Upper lobe of left lung (tissue), 6 donors: ENCODE data around the gene TEF. TPM values are rescaled to one million over a fixed set of nuclear protein-coding genes. Genes with fewer than 3 reads are reported as not detected.
A peak's percentile ranks its signal among the peaks of the same experiment; 100 is the strongest.

Experiments
- ATAC-seq, 2 donors: fragments of 200-7000 bp; cut with Tn5 transposase; one replicate each; pipeline ENCODE4 v1.9.1; 2022; ENCODE audit warnings: mild to moderate bottlenecking in 2 of 2, moderate library complexity in 2 of 2; ENCODE audit not compliant: low FRiP score in 2 of 2
- DNase-seq, 2 donors: peaks; one replicate each; pipeline ENCODE4 v3.0.0-alpha.2; 2019 to 2020
- H3K27ac ChIP-seq, 4 donors: fragments of 200-600 bp; sonication (generic); one replicate each; pipeline ENCODE4 v1.5.1; 2016 to 2019
- H3K27me3 ChIP-seq, 4 donors: fragments of 200-600 bp; sonication (generic); one replicate each; pipeline ENCODE4 v1.5.1; 2017 to 2019
- H3K36me3 ChIP-seq, 4 donors: fragments of 200-600 bp; sonication (generic); one replicate each; pipeline ENCODE4 v1.5.1; 2016 to 2019
- H3K4me1 ChIP-seq, 4 donors: fragments of 200-600 bp; sonication (generic); one replicate each; pipeline ENCODE4 v1.5.1; 2018 to 2019
- H3K4me3 ChIP-seq, 4 donors: fragments of 200-600 bp; sonication (generic); one replicate each; pipeline ENCODE4 v1.5.1; 2017 to 2019; ENCODE audit warnings: mild to moderate bottlenecking in 2 of 4, moderate library complexity in 1 of 4
- H3K9me3 ChIP-seq, 4 donors: fragments of 200-600 bp; sonication (generic); one replicate each; pipeline ENCODE4 v1.5.1; 2018 to 2019
- CTCF ChIP-seq, 6 experiments: fragments of 450-650 bp in 4 of 6; fragments of 200-600 bp in 2 of 6; sonication (generic) in 2 of 6; IDR thresholded peaks; one replicate each; pipeline ENCODE4 v1.5.1; 2016 to 2019; ENCODE audit warnings: antibody characterized with exemption in 6 of 6
- EP300 ChIP-seq, 4 donors: sonication (generic); formaldehyde crosslinking; IDR thresholded peaks; one replicate each; pipeline ENCODE4 v1.5.1; 2017; ENCODE audit warnings: antibody characterized with exemption in 4 of 4, control low read depth in 2 of 4
- POLR2A ChIP-seq, 4 donors: fragments of 450-650 bp; IDR thresholded peaks; one replicate each; pipeline ENCODE4 v1.5.1; 2016 to 2017; ENCODE audit warnings: antibody characterized with exemption in 4 of 4, mild to moderate bottlenecking in 2 of 4
- POLR2AphosphoS5 ChIP-seq, 2 donors: sonication (generic); formaldehyde crosslinking; IDR thresholded peaks; one replicate each; pipeline ENCODE4 v1.5.1; 2017; ENCODE audit warnings: antibody characterized with exemption in 2 of 2
- WGBS, 2 donors: methylation state at CpG; one replicate each; pipeline ENCODE4 v1.1.5; 2017 to 2018; 5-methylcytosine and 5-hydroxymethylcytosine counted together
- total RNA-seq, 6 donors: library from RNA; depleted of rRNA in 4 of 6; stranded (reverse); fragments of >200 nt in 4 of 6; gene quantifications; one replicate each; pipeline versions ENCODE4 v1.1.0 to v1.2.1, GENCODE V29; 2016 to 2021
- donor health status: DM: no; HTN: no; CAD: no; lungs with moderate emphysema.
- donor health status: DM: no; HTN: yes; CAD: no; lungs with severe emphysema.

TEF gene
- total RNA-seq, 6 donors from 2014 or later: 12.6 to 41.8 (median 19.4) TPM

- WGBS, 2 donors: 96 to 100% methylated on average over 2 to 25 of the region's 25 CpGs
- Histone ChIP-seq H3K4me3 (no peak overlapping the region), H3K36me3 (peaks cover 25 to 80% (median 66%) of the 10 kb centered on the region in 4 donors), H3K27me3 (no peaks in the 10 kb centered on the region), H3K9me3 (no peaks in the 10 kb centered on the region), H3K4me1 (no peaks in the 10 kb centered on the region), H3K27ac (no peak overlapping the region)
- ATAC-seq: no peak
- no peak for TF ChIP-seq POLR2A (IDR thresholded peaks at IDR 0.05)
- TF ChIP-seq CTCF (IDR thresholded peaks at IDR 0.05): no peak
- TF ChIP-seq POLR2AphosphoS5 (IDR thresholded peaks at IDR 0.05): no peak
- no peak for TF ChIP-seq EP300 (IDR thresholded peaks at IDR 0.05)
- peak in 1 of 2 donors; percentile 74 for DNase-seq
These were observed 25.2 kb upstream of the TEF start for GRCh38 chr22:41356430-41357028.

GRCh38 chr22:41357191-41357590 is 24.6 kb upstream of the TEF start:
- H3K27ac ChIP-seq: no peak overlapping the region
- no peaks in the 10 kb centered on the region for H3K9me3 ChIP-seq
- DNase-seq (peak in 1 of 2 donors; percentile 70), ATAC-seq (no peak)
- H3K36me3 ChIP-seq: peaks cover 19 to 73% (median 61%) of the 10 kb centered on the region in 4 donors
- no peaks in the 10 kb centered on the region for H3K4me1 ChIP-seq
- H3K27me3 ChIP-seq: no peaks in the 10 kb centered on the region
- 90 to 94% methylated on average over 13 of the region's 16 CpGs for WGBS, 2 donors
- TF ChIP-seq CTCF (IDR thresholded peaks at IDR 0.05) (no peak), EP300 (IDR thresholded peaks at IDR 0.05) (no peak), POLR2AphosphoS5 (IDR thresholded peaks at IDR 0.05) (no peak), POLR2A (IDR thresholded peaks at IDR 0.05) (no peak)
- H3K4me3 ChIP-seq: no peak overlapping the region

- H3K9me3 ChIP-seq: no peaks in the 10 kb centered on the region
- H3K27ac ChIP-seq: peak overlapping the region in 1 of 4 donors; percentile 34
- H3K4me3 ChIP-seq: no peak overlapping the region
- 88 to 91% methylated on average over 17 of the region's 17 CpGs for WGBS, 2 donors
- peak in 1 of 2 donors; percentile 62 for DNase-seq
- no peaks in the 10 kb centered on the region for H3K4me1 ChIP-seq
- H3K27me3 ChIP-seq: no peaks in the 10 kb centered on the region
- no peak for ATAC-seq
- peaks cover 15 to 56% (median 46%) of the 10 kb centered on the region in 4 donors for H3K36me3 ChIP-seq
- no peak for TF ChIP-seq EP300 (IDR thresholded peaks at IDR 0.05)
These were observed 22.8 kb upstream of the TEF start for GRCh38 chr22:41358927-41359326.

GRCh38 chr22:41359376-41359775 is 22.4 kb upstream of the TEF start:
- TF ChIP-seq POLR2AphosphoS5 (IDR thresholded peaks at IDR 0.05) (no peak), CTCF (IDR thresholded peaks at IDR 0.05) (no peak), EP300 (IDR thresholded peaks at IDR 0.05) (no peak), POLR2A (IDR thresholded peaks at IDR 0.05) (no peak)
- Histone ChIP-seq H3K9me3 (no peaks in the 10 kb centered on the region), H3K27me3 (no peaks in the 10 kb centered on the region), H3K36me3 (peaks cover 15 to 52% (median 42%) of the 10 kb centered on the region in 4 donors), H3K4me1 (no peaks in the 10 kb centered on the region), H3K27ac (peak overlapping the region in 1 of 4 donors; percentile 34), H3K4me3 (no peak overlapping the region)
- WGBS, 2 donors: 76 to 95% methylated on average over 4 of the region's 4 CpGs
- no peak for DNase-seq
- no peak for ATAC-seq

- Histone ChIP-seq H3K36me3 (peaks cover 15 to 44% (median 35%) of the 10 kb centered on the region in 4 donors), H3K4me1 (peaks cover 0 to 2% (median 0%) of the 10 kb centered on the region in 4 donors), H3K27me3 (no peaks in the 10 kb centered on the region), H3K4me3 (no peak overlapping the region), H3K9me3 (no peaks in the 10 kb centered on the region), H3K27ac (no peak overlapping the region)
- DNase-seq (peak in 1 of 2 donors; percentile 63), ATAC-seq (no peak)
- WGBS, 2 donors: 79 to 80% methylated on average over 9 to 11 of the region's 11 CpGs
- TF ChIP-seq POLR2AphosphoS5 (IDR thresholded peaks at IDR 0.05) (no peak), EP300 (IDR thresholded peaks at IDR 0.05) (no peak), CTCF (IDR thresholded peaks at IDR 0.05) (no peak), POLR2A (IDR thresholded peaks at IDR 0.05) (no peak)
These were observed 21.6 kb upstream of the TEF start for GRCh38 chr22:41360126-41360525.
